HG02852 (cell line): ENCODE measurements around the gene GSTA4.

Experiments
- ATAC-seq: cut with Tn5 transposase; IDR thresholded peaks from one replicate; pipeline ENCODE4 v1.9.1; 2021; ENCODE audit warnings: mild to moderate bottlenecking, moderate library complexity; ENCODE audit not compliant: unreplicated experiment

The GSTA4 gene, protein sequence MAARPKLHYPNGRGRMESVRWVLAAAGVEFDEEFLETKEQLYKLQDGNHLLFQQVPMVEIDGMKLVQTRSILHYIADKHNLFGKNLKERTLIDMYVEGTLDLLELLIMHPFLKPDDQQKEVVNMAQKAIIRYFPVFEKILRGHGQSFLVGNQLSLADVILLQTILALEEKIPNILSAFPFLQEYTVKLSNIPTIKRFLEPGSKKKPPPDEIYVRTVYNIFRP

DNA sequence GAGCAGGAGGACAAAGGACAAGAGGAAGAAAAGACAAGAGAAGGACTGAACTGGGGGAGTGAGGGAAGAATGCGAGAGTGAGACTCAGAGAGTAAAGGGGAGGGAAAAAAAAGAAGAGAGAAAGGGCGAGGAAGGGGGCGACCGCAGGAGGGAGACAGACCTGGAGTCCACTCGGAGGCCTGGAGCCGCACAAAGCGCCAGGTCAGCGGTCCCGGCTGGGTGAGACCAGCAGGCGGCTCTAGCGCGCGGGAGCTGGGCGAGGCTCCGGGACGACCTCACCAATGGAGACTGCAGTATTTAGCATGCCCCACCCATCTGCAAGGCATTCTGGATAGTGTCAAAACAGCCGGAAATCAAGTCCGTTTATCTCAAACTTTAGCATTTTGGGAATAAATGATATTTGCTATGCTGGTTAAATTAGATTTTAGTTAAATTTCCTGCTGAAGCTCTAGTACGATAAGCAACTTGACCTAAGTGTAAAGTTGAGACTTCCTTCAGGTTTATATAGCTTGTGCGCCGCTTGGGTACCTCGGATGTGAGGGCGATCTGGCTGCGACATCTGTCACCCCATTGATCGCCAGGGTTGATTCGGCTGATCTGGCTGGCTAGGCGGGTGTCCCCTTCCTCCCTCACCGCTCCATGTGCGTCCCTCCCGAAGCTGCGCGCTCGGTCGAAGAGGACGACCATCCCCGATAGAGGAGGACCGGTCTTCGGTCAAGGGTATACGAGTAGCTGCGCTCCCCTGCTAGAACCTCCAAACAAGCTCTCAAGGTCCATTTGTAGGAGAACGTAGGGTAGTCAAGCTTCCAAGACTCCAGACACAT, at the start of gene GSTA4:
GSTA4 (minus strand) TSS at position 196 of the 824 bp plus-strand sequence. CDS start 1,041 bp downstream, outside the sequence.
- peak; percentile 97 for ATAC-seq

DNA sequence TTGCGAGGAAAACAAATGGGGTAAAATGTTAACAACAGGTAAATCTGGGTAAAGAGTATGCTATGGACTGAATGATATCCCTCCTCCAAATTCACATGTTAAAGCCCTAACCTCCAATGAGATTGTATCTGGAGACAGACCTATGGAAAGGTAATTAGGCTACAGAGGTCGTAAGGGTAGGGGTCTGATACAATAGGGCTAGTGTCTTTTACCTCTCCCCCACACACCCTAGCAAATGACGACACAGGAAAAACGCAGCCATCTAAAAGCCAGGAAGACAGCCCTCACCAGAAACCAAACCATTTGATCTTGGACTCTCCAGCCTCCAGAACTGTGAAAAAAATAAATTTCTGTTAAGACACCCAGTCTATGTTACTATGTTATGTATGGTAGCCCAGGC, 49.5 kb upstream of the GSTA4 start:
- no peak for ATAC-seq

DNA sequence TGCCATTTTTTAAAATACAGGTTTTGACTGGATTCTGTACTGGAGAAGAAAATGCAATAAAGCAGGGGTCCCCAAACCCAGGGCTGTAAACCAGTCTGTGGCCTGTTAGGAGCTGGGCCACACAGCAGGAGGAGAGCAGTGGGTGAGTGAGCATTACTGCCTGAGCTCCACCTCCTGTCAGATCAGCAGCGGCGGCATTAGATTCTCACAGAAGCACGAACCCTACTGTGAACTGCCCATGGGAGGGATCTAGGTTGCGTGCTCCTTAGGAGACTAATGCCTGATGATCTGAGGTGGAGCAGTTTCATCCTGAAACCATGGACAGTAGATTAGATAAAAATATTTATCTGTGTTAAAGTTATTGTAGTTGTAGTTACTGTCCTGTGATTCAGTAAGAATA, 49.0 kb upstream of the GSTA4 start:
- no peak for ATAC-seq

DNA sequence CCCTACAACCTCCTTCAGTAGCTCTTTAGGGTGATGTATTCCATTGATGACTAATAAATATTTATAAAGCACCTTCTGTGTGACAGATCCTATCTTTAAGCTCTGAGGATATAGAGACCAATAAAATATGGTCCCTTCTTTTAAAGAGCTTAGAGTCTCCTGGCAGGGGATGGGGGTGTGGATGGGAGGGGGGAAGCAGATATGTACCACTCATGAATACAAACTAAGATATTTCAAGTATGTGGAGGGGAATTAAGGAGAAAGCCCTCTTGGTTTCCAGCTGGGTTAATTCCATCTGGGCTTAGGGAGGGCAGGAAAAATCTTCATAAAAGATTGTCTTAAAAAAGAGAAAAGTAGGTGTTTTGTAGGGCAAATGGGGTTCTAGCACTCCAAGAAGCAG, 48.5 kb upstream of the GSTA4 start:
- no peak for ATAC-seq

DNA sequence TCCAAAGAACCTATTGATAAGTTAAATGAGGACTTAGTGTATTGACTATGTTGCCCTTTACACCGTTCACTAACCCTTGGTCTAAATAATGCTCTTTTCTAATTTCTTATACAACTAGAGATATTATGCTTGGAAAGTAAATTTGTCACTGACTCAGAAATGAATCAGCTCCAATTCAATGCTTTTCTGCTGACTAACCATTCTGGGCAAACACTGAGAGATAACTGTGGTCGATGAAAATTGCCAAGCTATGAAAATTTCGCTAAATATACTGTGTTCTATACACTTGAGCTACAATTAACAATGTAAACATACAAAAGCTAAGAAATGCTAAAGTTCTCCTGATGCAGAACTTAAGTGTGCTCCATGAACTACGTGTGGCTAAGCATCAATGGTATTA, 47.0 kb upstream of the GSTA4 start:
- no peak for ATAC-seq

DNA sequence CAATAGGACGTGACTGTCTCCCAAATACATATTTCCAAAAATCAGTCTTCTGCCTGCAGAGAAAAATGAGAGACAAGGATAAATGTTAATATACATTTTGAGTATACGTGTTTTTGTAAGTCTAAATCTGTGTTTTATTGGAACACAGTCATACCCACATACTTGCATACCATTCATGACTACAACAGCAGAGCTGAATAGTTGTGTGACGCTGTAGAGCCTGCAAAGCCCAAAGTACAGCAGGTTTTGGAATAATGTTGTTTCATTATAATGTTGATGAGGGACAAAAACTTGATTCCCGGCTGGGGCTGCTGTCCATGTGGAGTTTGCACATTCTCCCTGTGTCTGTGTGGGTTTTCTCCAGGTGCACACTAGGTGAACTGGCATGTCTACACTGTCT, 46.3 kb upstream of the GSTA4 start:
- no peak for ATAC-seq

DNA sequence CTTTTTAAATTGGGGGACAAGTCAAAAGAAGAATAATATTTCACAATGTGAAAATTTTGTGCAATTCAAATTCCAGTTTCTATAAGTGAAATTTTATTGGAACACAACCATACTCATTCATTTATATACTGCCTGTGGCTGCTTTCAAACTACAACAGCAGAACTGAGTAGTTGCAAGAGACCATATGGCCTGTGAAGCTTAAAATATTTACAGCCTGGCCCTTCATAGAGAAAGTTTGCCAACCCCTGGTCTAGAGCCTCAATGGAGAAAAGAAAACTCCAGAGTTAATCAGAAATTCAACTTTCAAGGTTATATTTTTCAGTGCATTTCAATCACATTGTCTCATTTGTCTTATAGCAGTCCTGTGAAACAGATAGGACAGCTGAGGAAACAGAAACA, 43.5 kb upstream of the GSTA4 start:
- ATAC-seq, result no peak

DNA sequence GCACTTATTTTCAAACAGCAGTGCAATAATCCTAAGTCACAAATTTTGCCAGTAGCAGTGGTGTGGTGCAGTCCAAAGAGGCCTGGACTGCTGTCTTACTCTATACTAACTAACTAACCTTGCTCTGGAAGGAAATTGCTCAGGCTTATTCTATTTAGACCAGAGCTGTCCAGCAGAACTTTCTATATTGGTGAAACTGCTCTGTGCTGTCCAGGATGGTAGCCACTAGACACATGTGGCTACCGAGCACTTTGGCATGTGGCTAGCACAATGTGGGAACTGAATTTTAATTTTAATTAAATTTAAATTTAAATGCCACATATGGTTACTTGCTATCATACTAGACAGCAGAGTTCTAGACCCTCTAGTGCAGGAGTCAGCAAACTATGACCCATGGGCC, 43.1 kb upstream of the GSTA4 start:
- no peak for ATAC-seq

DNA sequence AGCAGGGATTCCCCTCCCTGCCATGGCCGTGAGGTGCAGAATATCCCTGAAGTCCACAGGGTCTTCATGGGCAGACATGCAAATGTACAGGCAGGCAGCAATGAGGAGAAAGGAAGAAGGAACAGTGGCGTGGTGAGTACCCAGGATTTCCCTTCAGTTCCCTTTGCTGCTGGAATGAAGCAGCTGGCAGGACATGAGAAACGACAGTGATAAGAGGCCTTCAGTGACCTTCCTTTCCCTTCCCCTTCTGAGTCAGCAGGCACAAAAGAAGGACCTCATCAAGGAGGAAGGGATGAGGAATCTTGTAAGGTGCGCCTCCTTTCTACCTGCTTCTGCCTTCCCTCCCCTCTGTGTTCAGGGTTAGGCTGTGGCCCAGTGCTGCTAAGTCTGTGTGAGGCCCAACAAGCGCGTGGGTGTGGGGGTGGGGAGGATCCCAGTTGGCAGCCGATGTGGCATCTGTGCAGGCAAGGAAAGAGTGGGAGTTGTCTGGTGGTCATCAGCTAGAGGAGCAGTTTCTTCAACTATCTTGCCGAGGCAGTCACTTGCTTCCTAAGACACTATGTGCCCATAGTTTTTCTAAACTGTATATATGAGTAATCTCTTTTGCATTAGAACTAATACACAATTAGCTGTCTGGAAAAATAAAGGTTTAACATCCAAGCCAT, 40.6 kb upstream of the GSTA4 start:
- ATAC-seq, result no peak

DNA sequence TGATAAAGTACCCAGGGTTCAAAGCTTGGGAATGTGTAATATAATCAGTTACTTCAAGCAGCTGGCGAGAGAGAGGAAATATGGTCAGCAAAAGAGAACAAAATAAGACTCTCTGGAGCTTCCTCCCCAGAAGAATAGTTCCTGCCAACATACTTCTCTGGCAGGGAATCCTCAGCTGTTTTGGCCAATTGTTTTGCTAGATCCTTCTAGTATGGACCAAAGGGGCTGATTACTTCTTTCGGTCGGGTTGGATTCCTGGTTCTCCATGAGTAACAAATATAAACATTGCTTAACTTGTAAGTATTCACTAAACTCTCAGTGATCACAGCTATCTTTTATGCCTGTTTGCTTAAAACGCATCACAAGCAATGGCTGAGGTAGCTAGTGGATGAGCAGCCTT, 38.7 kb upstream of the GSTA4 start:
- ATAC-seq, result no peak

DNA sequence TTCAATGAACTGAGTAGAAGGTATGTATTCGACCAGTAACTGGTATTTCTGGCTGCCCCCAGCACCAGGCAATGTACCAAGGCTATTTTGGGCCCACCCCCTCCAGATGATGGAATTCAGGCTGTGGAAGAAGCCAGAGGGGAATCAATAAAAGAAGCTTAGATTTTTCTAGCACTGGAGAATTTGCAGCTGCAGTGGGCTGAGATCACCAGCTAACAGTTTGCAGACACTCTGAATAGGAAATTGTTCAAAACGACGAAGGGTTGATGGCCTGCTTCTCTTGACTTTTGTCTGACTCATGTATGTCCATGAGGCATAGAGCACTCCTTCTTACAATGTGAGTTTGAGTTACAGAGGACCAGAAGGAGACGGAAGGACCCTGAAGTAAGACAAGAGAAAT, 37.8 kb upstream of the GSTA4 start:
- ATAC-seq, result no peak

DNA sequence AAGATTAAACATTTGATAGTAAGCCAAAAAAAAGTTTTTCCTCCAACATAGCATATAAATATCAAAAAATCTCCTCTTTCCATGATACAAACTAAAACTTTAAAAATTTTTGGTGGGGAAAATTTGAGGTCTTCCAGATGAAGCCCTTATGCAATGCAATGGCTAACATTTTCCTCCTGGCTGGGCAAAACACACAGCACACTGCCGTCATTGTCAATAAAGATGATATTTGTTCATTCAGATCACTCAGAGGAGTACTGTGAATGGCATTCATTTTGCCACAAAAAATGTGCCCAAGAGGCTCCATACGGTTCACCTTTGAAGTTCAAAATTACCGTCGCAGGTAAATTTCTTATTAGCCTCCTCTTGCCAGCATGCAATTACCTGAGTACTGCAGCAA, 36.2 kb upstream of the GSTA4 start:
- ATAC-seq, result no peak

DNA sequence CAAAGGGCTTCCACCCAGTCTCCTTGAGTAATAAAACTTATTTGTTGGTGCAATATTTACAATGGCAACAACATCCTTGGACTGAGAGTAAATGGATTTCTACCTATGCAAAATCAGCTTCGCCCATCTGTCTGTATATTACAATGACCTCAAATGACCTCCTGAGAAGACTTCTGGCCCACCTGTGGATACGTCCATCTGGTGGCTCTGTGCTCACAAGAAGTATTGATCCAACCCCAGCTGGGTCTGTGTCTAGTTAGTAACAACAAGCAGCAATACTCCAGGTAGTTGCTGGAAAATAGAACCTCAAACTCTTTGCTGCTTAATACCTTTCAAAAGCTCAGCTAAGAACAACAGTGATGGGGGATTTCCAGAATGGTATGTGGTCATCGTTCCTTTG, 34.7 kb upstream of the GSTA4 start:
- no peak for ATAC-seq

DNA sequence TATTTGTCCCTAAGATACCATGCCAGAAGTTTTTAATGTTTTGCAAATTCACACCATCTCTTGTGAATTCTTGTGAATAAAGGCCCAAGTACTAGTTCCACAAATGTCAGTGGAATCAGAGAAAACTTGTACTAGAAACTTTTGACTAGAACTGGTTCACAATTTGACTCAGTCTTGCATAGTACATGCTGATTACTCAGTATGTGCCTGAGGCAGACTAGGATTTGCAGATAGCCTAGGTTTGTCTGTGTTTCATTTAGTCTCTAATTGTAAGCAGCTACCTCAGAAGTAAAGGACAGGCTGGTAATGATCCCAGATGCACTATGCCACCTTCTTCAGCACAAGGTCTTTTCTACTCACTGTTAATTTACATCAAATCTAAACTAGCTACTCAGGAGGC, 34.2 kb upstream of the GSTA4 start:
- no peak for ATAC-seq

DNA sequence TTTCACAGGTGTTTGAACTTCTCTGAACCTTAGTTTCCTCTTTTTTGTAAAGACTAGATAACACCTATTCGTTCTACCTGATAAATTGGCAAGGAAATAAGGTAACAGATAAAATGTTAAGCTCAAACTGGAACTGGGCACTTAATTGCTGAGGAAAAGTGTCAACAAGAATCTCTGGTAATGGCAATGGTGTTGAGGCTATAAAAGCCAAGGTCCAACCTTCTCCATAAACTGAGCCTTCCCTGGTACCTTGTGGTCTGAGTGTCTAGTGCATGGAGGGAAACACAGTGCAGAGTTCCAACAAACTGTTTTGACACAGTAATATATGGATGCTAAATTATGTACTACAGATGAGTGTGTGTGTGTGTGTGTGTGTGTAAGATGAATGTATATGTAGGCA, 33.4 kb upstream of the GSTA4 start:
- ATAC-seq, result no peak

DNA sequence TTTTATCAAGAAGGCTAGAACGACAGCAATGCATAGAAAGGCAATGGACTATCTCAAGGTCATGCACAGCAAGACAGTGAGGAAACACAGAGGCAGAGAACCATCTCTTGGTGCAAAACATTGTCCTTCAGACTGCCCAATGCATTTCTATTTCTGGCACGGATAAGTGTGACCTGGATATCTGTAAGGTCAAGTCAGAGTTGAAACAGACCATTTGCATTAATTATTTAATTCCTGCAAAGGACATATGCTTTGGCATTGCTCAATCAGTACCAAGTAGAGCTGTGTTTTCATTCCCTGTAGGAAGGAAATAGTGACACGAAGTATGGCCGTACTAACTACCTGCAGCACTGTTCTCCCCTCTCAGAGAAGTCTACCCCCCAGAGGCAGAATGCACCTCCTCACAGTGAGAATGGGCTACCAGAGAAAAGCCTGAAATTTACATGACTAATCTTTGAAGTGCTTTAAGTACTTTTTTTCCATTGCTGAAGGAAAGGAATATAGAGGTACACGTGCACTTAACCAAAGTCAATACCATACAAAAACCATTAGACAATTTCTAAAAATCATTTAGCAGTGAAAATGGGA, 32.1 kb upstream of the GSTA4 start:
- ATAC-seq, result no peak

DNA sequence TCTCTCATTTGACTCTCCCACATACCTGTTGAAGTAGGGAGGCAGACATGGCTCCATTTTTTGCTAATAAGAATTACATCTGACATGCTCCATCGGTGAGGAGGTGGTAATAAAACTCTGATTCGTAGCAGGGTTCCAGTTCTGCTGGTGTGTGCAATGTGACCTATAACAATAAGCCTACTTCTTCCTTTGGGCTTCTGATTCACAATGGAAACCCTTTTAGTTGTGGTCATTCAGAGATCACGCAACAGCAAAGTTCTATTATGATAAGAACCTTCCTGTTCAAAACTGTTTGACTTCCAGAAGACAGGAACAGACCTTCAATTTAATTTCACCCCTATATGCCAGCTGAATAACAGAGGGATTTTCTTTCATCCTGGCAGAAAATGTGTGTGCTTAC, 31.4 kb upstream of the GSTA4 start:
- no peak for ATAC-seq

DNA sequence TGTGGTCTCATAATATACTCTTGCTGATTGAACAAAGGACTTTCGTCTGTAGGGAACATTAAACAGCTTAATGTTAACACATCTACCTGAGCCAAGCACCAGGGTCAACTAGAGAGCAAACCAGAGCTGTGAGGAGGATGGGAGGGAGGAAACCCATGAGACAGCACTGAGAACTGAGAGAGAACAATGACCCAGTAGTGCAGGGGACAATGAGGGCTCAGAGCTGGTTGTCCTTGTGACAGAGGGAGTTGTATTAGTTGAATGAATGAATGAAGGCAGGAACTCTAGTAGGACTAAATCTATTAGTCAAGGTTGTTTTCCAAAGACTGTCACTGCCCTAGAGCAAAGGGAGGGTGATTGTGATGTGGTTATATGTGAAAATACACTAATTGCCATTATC, 28.2 kb upstream of the GSTA4 start:
- ATAC-seq, result no peak

DNA sequence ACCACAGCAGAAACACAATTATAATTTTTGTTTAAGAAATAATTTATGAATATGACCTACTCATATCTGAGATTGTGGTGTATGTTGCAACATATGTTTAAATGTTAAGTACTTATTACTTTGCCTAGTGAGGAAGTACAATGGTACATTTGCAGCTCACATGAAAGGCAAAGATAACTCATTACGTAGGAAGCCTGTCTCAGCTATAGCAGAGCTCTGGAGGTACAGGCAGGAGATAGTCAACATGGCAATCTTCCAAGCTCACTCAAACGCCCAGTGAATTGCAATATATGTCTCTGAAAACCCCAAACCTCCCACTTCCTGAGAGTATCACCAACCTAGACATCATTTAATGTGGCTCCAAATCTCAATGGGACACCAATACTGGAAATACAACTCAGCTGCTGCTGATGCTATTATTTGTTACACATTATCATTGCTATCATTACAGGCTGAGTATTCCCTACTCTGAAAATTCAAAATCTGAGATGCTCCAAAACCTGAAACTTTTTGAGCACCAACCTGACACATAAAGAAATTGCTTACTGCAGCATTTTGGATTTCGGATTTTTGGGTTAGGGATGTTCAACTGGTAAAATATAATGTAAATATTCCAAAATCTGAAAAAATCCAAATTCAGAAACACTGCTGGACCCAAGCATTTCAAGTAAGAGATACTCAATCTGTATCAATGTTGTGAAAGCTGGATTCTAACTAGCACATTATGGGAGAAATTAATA, 25.1 kb upstream of the GSTA4 start:
- ATAC-seq, result no peak

DNA sequence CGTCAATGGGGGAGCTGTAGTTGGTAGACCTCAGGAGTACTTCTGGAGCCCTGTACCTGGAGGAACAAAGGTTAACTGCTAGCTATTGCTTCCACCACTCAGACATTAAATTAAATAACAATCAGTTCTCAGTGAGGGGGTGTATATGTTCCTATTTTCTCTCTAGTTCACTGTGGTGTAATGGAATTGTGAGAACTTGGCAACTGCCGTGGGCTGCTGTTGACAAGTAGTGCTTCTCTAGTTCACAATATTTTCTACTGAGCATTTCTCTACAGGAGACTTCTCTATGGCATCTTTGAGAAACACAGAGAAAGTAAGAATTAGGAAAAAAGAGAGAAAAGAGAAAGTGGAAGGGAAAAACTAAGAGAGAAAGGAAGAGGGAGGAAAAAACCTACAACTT, 23.4 kb upstream of the GSTA4 start:
- ATAC-seq, result no peak

DNA sequence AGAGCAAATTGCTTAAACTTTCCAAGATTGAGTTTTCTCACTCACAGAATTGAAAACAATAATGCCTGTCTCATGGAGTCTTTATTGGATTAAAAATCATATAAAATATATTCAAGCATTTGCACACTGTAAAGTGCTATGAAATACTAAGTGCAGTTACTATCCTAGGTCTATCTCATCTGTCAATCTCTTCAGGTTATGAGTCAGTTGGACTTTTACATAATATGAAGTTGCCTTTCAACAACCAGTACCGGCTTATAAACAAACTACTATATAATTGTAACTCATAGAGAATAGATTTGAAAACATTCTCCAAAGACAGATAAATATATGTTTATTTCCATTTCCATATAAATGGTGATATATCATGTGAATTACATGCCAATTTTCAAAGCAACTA, 20.4 kb upstream of the GSTA4 start:
- no peak for ATAC-seq
